Anterior cingulate cortex (tissue), 58 donors: ENCODE measurements around the gene MPV17L.
"Not testable (repeated sequence)": the region's sequence is repeated elsewhere in the genome, so short reads cannot be mapped to it uniquely, and the experiment has no call there.

ENCODE experiments used
- DNase-seq, 58 donors: peaks; one replicate each; lab custom pipeline; 2025; lab: John Stamatoyannopoulos, UW

Gene MPV17L

DNA sequence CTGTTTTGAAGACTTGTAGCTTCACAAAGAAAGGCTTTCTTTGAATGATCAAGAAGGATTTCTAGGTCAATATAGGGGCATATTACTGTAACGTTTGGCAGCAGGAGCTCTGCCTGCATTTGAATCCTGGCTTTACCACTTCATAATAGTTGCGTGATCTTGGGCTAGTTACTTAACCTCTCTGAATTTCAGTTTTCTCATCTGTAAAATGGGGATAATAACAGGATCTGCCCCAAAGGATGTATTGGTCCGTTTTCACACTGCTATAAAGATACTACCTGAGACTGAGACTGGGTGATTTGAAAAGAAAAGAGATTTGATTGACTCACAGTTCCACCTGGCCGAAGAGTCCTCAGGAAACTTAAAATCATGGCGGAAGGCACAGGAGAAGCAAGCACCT lies 51.3 kb downstream of the MPV17L start:
- DNase-seq, result no peak

DNA sequence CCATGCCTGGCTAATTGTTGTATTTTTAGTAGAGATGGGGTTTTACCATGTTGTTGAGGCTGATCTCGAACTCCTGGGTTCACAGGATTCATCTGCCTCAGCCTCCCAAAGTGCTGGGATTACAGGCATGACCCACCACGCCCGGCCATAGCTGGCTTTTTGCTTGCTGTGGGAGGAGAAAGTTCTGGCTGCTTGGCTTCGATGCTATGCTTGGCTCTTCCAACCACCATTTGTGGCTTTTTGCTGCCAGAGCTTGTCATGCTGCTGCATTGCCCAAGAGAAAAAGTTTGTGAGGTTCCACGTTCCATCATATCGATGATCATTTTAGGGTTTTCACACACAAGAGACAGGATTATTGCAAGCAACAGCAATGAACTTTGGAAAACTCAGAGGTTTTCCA lies 55.1 kb downstream of the MPV17L start:
- no peak for DNase-seq

DNA sequence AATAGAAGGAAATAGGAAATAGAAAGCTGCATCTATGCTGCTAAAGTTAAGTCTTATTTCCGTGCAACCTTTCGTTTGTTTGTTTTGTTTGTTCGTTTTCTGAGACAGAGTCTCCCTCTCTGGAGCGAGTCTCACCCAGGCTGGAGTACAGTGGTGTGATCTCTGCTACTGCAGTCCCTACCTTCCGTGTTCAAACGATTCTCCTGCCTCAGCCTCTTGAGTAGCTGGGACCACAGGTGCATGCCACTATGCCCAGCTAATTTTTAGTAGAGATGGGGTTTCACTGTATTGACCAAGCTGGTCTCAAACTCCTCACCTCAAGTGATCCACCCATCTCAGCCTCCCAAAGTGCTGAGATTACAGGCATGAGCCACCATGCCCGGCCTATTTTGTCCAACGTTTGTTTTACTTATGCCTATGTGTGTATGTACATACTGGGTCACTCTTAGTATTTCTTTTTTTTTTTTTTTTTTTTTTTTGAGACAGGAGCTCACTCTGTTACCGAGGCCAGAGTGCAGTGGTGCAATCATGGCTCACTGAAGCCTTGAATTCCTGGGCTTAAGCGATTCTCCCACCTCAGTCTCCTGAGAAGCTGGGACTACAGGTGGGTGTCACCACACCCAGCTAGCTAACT lies 55.7 kb downstream of the MPV17L start:
- no peak for DNase-seq

DNA sequence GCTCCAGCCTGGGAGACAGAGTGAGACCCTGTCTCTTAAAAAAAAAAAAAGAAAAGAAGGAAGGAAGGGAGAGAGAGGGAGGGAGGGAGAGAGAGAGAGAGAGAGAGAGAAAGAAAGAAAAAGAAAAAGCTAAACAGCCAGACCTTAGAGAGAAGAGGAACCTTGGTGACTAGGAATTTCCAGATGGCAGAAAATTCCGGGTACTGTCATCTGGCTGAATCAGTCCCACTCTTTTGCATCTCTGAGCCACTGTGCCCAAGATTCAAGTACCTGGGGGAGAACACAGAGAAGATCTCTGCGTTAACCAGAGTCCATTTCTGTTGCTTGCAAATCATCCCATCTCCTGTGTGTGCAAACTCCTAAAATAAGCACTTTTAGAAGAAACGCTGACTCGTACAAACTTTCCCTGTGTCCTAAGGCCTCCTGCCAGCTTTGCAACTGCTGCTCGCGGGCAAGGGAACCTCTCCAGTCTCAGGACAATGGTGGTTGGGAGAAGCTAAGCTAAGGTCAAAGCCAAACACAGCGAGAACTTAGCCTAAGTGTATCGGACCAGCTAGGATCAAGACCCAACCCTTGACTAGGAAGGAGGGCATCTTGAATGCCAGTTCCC lies 56.8 kb downstream of the MPV17L start:
- DNase-seq, result peak in 1 of 58 donors; percentile 0

DNA sequence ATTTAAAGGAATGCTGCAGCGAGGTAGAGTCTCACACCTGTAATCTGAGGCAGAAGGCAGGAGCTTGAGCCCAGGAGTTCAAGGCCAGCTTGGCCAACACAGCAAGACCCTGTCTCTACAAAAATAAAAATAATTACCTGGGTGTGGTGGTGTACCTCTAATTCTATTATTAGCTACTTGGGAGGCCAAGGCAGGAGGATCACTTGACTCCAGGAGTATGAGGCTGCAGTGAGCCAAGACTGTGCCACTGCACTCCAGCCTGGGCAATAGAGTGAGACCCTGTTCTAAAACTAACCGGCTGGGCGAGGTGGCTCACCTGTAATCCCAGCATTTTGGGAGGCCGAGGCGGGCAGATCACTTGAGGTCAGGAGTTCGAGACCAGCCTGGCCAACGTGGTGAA lies 57.7 kb downstream of the MPV17L start:
- DNase-seq, result not testable (repeated sequence)

DNA sequence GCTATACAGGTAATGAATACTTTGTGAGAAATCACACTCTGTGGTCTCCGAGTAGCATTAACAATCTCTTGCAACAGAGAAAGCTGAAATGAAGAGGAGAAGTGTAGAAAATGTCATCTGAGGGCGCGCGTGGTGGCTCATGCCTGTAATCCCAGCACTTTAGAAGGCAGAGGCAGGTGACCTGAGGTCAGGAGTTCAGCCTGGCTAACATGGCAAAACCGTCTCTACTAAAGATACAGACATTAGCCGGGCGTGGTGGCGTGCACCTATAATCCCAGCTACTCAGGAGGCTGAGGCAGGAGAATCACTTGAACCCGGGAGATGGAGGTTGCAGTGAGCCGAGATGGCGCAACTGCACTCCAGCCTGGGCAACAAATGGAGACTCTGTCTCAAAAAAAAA lies 59.4 kb downstream of the MPV17L start:
- DNase-seq, result not testable (repeated sequence)

DNA sequence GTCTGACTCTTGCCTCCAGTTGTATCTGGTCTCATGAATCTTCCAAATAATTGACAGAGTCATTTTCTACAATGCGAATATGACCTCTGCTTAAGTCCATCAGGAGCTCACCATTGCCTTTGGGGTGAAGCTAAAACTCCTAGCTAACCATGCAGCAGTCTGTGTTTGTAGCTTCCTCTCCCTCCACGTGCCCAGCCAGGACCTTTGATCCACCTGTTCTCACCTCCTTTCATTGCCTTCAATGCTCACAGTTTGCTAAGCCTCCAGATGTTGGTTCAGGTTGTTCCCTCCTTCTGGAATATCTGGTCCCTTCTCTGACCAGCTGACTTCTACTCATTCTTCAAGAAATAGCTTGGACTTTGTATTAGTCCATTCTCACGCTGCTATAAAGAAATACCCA lies 61.8 kb downstream of the MPV17L start:
- DNase-seq, result no peak

DNA sequence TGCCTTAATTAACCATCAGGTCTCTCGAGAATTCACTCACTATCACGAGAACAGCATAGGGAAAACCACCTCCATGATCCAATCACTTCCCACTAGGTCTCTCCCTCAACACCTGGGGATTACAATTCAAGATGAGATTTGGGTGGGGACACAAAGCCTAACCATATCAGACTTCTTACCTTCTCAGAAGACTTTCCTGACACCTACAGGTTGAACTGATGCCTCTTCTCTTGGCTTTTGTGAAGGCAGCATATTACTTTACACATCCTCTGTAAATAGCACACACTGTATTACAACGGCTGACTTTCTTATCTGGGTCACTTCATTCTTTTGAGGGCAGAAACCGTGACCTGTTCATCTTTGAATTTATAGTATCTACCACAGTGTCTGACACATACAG lies 62.4 kb downstream of the MPV17L start:
- DNase-seq, result no peak

DNA sequence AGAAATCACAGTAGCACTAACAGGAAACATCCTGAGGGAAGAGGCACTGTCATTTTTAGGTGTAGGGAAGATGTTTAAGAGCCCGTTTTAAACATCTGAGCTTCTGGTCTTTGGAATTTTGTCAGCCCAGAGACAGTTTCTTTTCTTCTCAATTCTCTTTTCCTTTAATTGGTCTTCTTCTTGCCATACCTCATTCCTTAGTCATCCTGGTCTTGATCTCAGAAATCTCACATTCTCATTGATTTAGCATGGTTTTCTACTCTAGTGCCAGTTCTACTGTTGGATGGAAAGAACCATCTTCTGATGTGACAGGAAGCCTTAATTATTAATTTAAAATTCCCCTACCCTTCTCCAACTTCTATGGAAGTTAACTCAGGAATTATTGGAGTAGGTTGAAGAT lies 64.2 kb downstream of the MPV17L start:
- DNase-seq, result no peak

DNA sequence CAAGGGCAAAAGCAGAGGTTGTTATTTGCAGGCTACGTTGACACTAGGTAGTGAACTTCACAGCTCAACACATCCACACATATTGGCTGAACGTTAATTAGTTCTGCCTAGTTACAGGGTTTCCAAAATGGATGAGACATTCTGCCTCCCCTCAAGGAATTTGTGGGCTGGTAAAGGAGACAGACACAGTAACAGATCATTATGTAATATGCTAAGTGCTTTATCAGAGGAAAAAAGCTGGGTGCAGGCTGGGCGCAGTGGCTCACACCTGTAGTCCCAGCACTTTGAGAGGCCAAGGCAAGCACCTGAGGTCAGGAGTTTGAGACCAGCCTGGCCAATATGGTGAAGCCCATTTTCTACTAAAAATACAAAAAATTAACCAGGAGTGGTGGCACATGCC lies 65.0 kb downstream of the MPV17L start:
- DNase-seq, result peak in 2 of 58 donors; percentile 1 to 7

DNA sequence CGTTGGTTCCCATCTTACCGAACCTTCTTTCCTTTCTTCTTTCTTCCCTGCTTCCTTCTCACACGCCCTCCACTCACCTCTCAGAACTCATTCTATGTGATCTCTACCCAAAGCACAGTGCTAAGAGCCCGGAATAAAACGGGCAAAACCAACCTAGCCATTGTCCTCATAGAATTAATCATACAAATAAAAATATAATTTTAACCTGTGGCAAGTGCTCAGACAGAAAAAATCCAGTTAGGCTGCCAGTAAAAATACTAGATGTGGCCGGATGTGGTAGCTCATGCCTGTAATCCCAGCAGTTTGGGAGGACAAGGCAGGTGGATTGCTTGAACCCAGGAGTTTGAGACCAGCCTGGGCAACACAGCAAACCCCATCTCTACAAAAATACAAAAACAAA lies 65.8 kb downstream of the MPV17L start:
- DNase-seq, result no peak
